HepG2 (cell line): Measurements from ENCODE around the gene SLC35D2. TPM values are rescaled to one million over a fixed set of nuclear protein-coding genes. Genes with fewer than 3 reads are reported as not detected.

Source experiments
- ATAC-seq: fragments of 200-7000 bp; cut with Tn5 transposase; 3 replicates; pipeline ENCODE4 v1.9.1; 2020; ENCODE audit warnings: mild to moderate bottlenecking, moderate library complexity
- BruUV-seq: library from RNA; stranded (reverse); fragments of 400-500 nt; replicated peaks from 2 replicates; lab custom pipeline; 2021; lab: Mats Ljungman, UMichigan
- CTCF ChIA-PET: fragments of 300-600 bp; formaldehyde crosslinking; extraction: SDS; loops from one replicate; lab custom pipeline; 2021; ENCODE audit warnings: low total read pairs, inconsistent platforms, low intra/inter-chr PET ratio; lab: Yijun Ruan, JAX
- POLR2A ChIA-PET: fragments of 350-600 bp; sonication (Branson Sonifier 250); formaldehyde crosslinking; loops from one replicate; lab custom pipeline; 2020; ENCODE audit warnings: antibody characterized with exemption, inconsistent platforms; lab: Yijun Ruan, JAX
- DNase-seq: peaks from one replicate; pipeline ENCODE4 v3.0.0-alpha.2; 2015; ENCODE audit warnings: low spot score
- FAIRE-seq: peaks from 3 replicates; lab custom pipeline; 2011; peaks lifted over from hg19 to GRCh38; lab: Jason Lieb, UNC
- H2AFZ ChIP-seq: one replicate; pipeline ENCODE4 v1.6.1; 2011; ENCODE audit warnings: low read length, inconsistent platforms
- H3K27ac ChIP-seq: fragments of 300-600 bp; 3 replicates; pipeline ENCODE4 v1.8.0; 2011; ENCODE audit warnings: mixed run types, mild to moderate bottlenecking, mixed read lengths, low read length, inconsistent platforms; ENCODE audit not compliant: insufficient read depth; ENCODE audit errors: extremely low read length
- H3K27me3 ChIP-seq, 2 experiments: fragments of 200-600 bp in 1 of 2; 2 replicates in 1 of 2; 3 replicates in 1 of 2; pipeline versions ENCODE4 v1.6.0 to v1.8.0; 2011; ENCODE audit warnings: low read length in 2 of 2, mild to moderate bottlenecking in 2 of 2, moderate library complexity in 2 of 2, inconsistent platforms in 1 of 2; ENCODE audit not compliant: insufficient read depth in 2 of 2, control insufficient read depth in 1 of 2
- H3K36me3 ChIP-seq, 2 experiments: fragments of 200-600 bp in 1 of 2; replicated peaks in 1 of 2; 2 replicates in 1 of 2; 3 replicates in 1 of 2; pipeline versions ENCODE4 v1.5.1 to v1.8.0; 2011; ENCODE audit warnings: low read length in 2 of 2, inconsistent platforms in 1 of 2; ENCODE audit not compliant: insufficient read depth in 2 of 2, control insufficient read depth in 1 of 2
- H3K4me1 ChIP-seq: 2 replicates; pipeline ENCODE4 v1.5.1; 2012; ENCODE audit warnings: low read length, inconsistent platforms; ENCODE audit not compliant: insufficient read depth
- H3K4me2 ChIP-seq: 2 replicates; pipeline ENCODE4 v1.6.0; 2011; ENCODE audit warnings: low read depth, low read length, inconsistent platforms
- H3K4me3 ChIP-seq, 3 experiments: fragments of 200-600 bp in 1 of 3; sonication (generic), shearing (Covaris generic) in 1 of 3; replicated peaks in 1 of 3; 2 replicates each; pipeline ENCODE4 v1.5.1; 2011 to 2016; ENCODE audit warnings: low read length in 3 of 3, inconsistent platforms in 2 of 3, low read depth in 2 of 3, mild to moderate bottlenecking in 2 of 3, control low read depth in 1 of 3, mixed read lengths in 1 of 3; ENCODE audit not compliant: insufficient read depth in 1 of 3
- H3K79me2 ChIP-seq: one replicate; pipeline ENCODE4 v1.6.1; 2011; ENCODE audit warnings: low read length, inconsistent platforms; ENCODE audit not compliant: insufficient read depth
- H3K9ac ChIP-seq: 2 replicates; pipeline ENCODE4 v1.6.0; 2011; ENCODE audit warnings: mild to moderate bottlenecking, low read depth, low read length, inconsistent platforms; ENCODE audit not compliant: insufficient read depth
- H3K9me3 ChIP-seq: 2 replicates; pipeline ENCODE4 v1.5.1; 2012; ENCODE audit warnings: mild to moderate bottlenecking, low read length
- H4K20me1 ChIP-seq: 2 replicates; pipeline ENCODE4 v1.6.0; 2011; ENCODE audit warnings: inconsistent platforms, mild to moderate bottlenecking, low read length, moderate library complexity; ENCODE audit not compliant: insufficient read depth
- BATF2 ChIP-seq: sonication (generic); formaldehyde crosslinking; IDR thresholded peaks from 2 replicates; pipeline ENCODE4 v1.8.0; 2022; ENCODE audit warnings: mild to moderate bottlenecking, missing genetic modification reagents, moderate library complexity
- CENPT ChIP-seq: sonication (generic); formaldehyde crosslinking; IDR thresholded peaks from 2 replicates; pipeline ENCODE4 v1.8.0; 2022; ENCODE audit warnings: low read depth, mild to moderate bottlenecking, moderate library complexity, missing genetic modification reagents
- CREBL2 ChIP-seq: sonication (generic); formaldehyde crosslinking; IDR thresholded peaks from 2 replicates; pipeline ENCODE4 v1.8.1; 2023; ENCODE audit warnings: missing genetic modification reagents, mild to moderate bottlenecking, borderline replicate concordance
- GPN1 ChIP-seq: sonication (generic); formaldehyde crosslinking; IDR thresholded peaks from 2 replicates; pipeline ENCODE4 v1.5.1; 2020; ENCODE audit warnings: missing genetic modification reagents, borderline replicate concordance
- MIER2 ChIP-seq: IDR thresholded peaks from 2 replicates; pipeline ENCODE4 v1.6.1; 2016; ENCODE audit warnings: missing biosample characterization, missing genetic modification reagents
- MLLT10 ChIP-seq: sonication (generic); formaldehyde crosslinking; IDR thresholded peaks from 2 replicates; pipeline ENCODE4 v1.4.0; 2020; ENCODE audit warnings: missing genetic modification reagents
- MYNN ChIP-seq: sonication (generic); formaldehyde crosslinking; IDR thresholded peaks from 2 replicates; pipeline ENCODE4 v1.4.0; 2020; ENCODE audit warnings: mild to moderate bottlenecking, low read depth, missing genetic modification reagents
- PATZ1 ChIP-seq: sonication (generic); formaldehyde crosslinking; IDR thresholded peaks from 2 replicates; pipeline ENCODE4 v1.4.0; 2020; ENCODE audit warnings: missing genetic modification reagents
- PRDM10 ChIP-seq: sonication (generic); formaldehyde crosslinking; IDR thresholded peaks from 2 replicates; pipeline ENCODE4 v1.4.0; 2020; ENCODE audit warnings: low read depth, missing genetic modification reagents
- SKIL ChIP-seq: sonication (generic); formaldehyde crosslinking; IDR thresholded peaks from 2 replicates; pipeline ENCODE4 v1.8.0; 2022; ENCODE audit warnings: missing genetic modification reagents, mild to moderate bottlenecking, moderate library complexity, borderline replicate concordance
- TRIM24 ChIP-seq: sonication (generic); formaldehyde crosslinking; IDR thresholded peaks from 2 replicates; pipeline ENCODE4 v1.8.0; 2022; ENCODE audit warnings: mild to moderate bottlenecking, missing genetic modification reagents
- ZFY ChIP-seq: sonication (generic); formaldehyde crosslinking; IDR thresholded peaks from 2 replicates; pipeline ENCODE4 v1.4.0; 2020; ENCODE audit warnings: missing genetic modification reagents
- ZNF713 ChIP-seq: sonication (generic); formaldehyde crosslinking; IDR thresholded peaks from 2 replicates; pipeline ENCODE4 v1.4.0; 2020; ENCODE audit warnings: mild to moderate bottlenecking, missing genetic modification reagents
- WGBS: methylation state at CpG from one replicate; pipeline ENCODE4 v1.1.6; 2017; ENCODE audit warnings: low lambda C conversion rate; 5-methylcytosine and 5-hydroxymethylcytosine counted together
- in situ Hi-C: cut with HindIII; loops from 2 replicates; pipeline ENCODE4 v1.10.0; 2017; ENCODE audit warnings: low pct_unique_long_range_greater_than_20kb; ENCODE audit not compliant: extremely low pct_ligation_motif_present
- intact Hi-C: fragments of 100-400 bp; cut with micrococcal nuclease; formaldehyde crosslinking; loops from one replicate; pipeline ENCODE4 v1.10.0; 2022; ENCODE audit not compliant: unreplicated experiment
- polyA plus RNA-seq, 8 experiments: library from polyadenylated mRNA; depleted of rRNA in 3 of 8; stranded (reverse) in 7 of 8; unstranded in 1 of 8; fragments of >200 nt; fragmentation: Illumina TruSeq in 4 of 8; extraction: Trizol in 4 of 8; gene quantifications; 2 replicates each; pipeline versions ENCODE4 v1.2.1 to v1.2.3, GENCODE V29; 2011 to 2016; ENCODE audit warnings: low read depth in 4 of 8, missing spikeins in 1 of 8, mixed read lengths in 1 of 8; ENCODE audit not compliant: insufficient read depth in 1 of 8
- total RNA-seq, 5 experiments: library from RNA; depleted of rRNA; stranded (reverse); fragments of >200 nt; fragmentation: Illumina TruSeq; extraction: Trizol; gene quantifications; 2 replicates each; pipeline ENCODE4 v1.2.3, GENCODE V29; 2016; ENCODE audit warnings: low read depth in 1 of 5

Gene SLC35D2
- total and polyA plus RNA-seq, 2 of the 13 experiments (the other 11 are each of a cell fraction or from before 2014, with no cell fraction given), result 96.2 to 103 TPM

GRCh38 chr9:96299823-96300222 lies 83.7 kb downstream of the SLC35D2 start:
- no peak overlapping the region for H3K9ac ChIP-seq
- no peak for DNase-seq
- no peaks in the 10 kb centered on the region for H3K79me2 ChIP-seq
- intact Hi-C loops, result no loop called here
- H3K4me2 ChIP-seq, result no peak overlapping the region
- no peaks in the 10 kb centered on the region for H3K36me3 ChIP-seq
- 0 out of 5 replicates have a peak, but pooled peaks cover 0 to 1% of the 10 kb centered on the region in 2 experiments for H3K27me3 ChIP-seq
- no peak for FAIRE-seq
- CTCF ChIA-PET, result no interaction called here
- H3K27ac ChIP-seq, result no peak overlapping the region
- H4K20me1 ChIP-seq, result no peaks in the 10 kb centered on the region
- no peaks in the 10 kb centered on the region for H3K4me1 ChIP-seq
- BruUV-seq, result no TSS peak
- POLR2A ChIA-PET, result no interaction called here
- H2AFZ ChIP-seq, result no peak overlapping the region
- ATAC-seq, result no peak
- no peaks in the 10 kb centered on the region for H3K9me3 ChIP-seq
- H3K4me3 ChIP-seq, result no peak overlapping the region
- 41% methylated on average over 4 of the region's 4 CpGs for WGBS
- in situ Hi-C loops, result no loop called here
- no peak for TF ChIP-seq GPN1 (CRISPR knock-in tag)
- TF ChIP-seq SKIL (CRISPR knock-in tag), result no peak
- TF ChIP-seq ZFY (CRISPR knock-in tag), result no peak
- TF ChIP-seq TRIM24, result no peak
- no peak for TF ChIP-seq CREBL2 (CRISPR knock-in tag)
- TF ChIP-seq BATF2 (CRISPR knock-in tag), result no peak
- TF ChIP-seq MIER2 (CRISPR knock-in tag), result no peak
- no peak for TF ChIP-seq PATZ1 (CRISPR knock-in tag)
- TF ChIP-seq MLLT10 (CRISPR knock-in tag), result no peak
- no peak for TF ChIP-seq MYNN
- TF ChIP-seq PRDM10 (CRISPR knock-in tag), result no peak
- no peak for TF ChIP-seq ZNF713 (CRISPR knock-in tag)
- no peak for TF ChIP-seq CENPT (CRISPR knock-in tag)
